Endothelial cell (in vitro differentiated cells): ENCODE measurements around the gene ZNF566. TPM values are rescaled to one million over a fixed set of nuclear protein-coding genes. Genes with fewer than 3 reads are reported as not detected.

Source experiments
- DNase-seq: peaks from one replicate; pipeline ENCODE4 v3.0.0; 2021; ENCODE audit warnings: low spot score
- H3K27ac Mint-ChIP-seq: one replicate; pipeline ENCODE4 v1.8.0; 2021; ENCODE audit warnings: mixed read lengths, inconsistent platforms; ENCODE audit not compliant: unreplicated experiment
- H3K27me3 Mint-ChIP-seq: one replicate; pipeline ENCODE4 v1.8.0; 2021; ENCODE audit warnings: mild to moderate bottlenecking, moderate library complexity, mixed read lengths, inconsistent platforms; ENCODE audit not compliant: unreplicated experiment
- H3K36me3 Mint-ChIP-seq: one replicate; pipeline ENCODE4 v1.8.0; 2021; ENCODE audit warnings: mild to moderate bottlenecking, low read depth, mixed read lengths, inconsistent platforms; ENCODE audit not compliant: unreplicated experiment
- H3K4me1 Mint-ChIP-seq: one replicate; pipeline ENCODE4 v1.8.0; 2021; ENCODE audit warnings: mild to moderate bottlenecking, mixed read lengths, inconsistent platforms; ENCODE audit not compliant: unreplicated experiment
- H3K4me3 Mint-ChIP-seq: one replicate; pipeline ENCODE4 v1.8.0; 2021; ENCODE audit warnings: mild to moderate bottlenecking, mixed read lengths, inconsistent platforms; ENCODE audit not compliant: unreplicated experiment
- H3K9me3 Mint-ChIP-seq: one replicate; pipeline ENCODE4 v1.8.0; 2021; ENCODE audit warnings: mixed read lengths, inconsistent platforms; ENCODE audit not compliant: unreplicated experiment
- total RNA-seq: library from RNA; stranded (reverse); fragmentation: NEBNext Ultra II Directional; extraction: Animal tissue kit (Norgen Biotek cat#: 25700); gene quantifications from one replicate; pipeline ENCODE4 v1.2.1, GENCODE V29; 2021; ENCODE audit not compliant: unreplicated experiment
- TF ChIP-seq, protein P1 (sequence below): fragments of 200-600 bp; sonication (generic); IDR thresholded peaks from one replicate; pipeline ENCODE4 v1.5.0; 2021; ENCODE audit warnings: antibody characterized with exemption; ENCODE audit not compliant: unreplicated experiment

ZNF566 gene
- total RNA-seq, 1 donor from 2014 or later, result 10.4 TPM

DNA sequence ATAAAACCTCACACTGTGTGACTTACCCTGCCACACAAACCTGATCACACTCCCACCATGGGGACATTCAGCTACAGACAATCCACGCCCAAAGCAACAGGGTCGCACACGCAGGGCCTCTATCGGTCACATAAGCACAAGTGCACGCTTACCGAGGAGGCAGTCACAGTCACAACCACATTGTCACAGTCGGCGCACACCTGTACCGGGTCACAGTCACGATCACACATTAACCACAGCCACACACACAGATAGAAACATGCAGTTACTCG is 579 bp downstream of the ZNF566 start:
- peaks cover 35% of the 10 kb centered on the region for H3K36me3 Mint-ChIP-seq
- H3K9me3 Mint-ChIP-seq, result peaks cover 24% of the 10 kb centered on the region
- DNase-seq, result no peak
- H3K27me3 Mint-ChIP-seq, result peaks cover 12% of the 10 kb centered on the region
- H3K4me3 Mint-ChIP-seq, result peak overlapping the region; percentile 99
- peak overlapping the region; percentile 100 for H3K27ac Mint-ChIP-seq
- TF ChIP-seq, protein P1, sequence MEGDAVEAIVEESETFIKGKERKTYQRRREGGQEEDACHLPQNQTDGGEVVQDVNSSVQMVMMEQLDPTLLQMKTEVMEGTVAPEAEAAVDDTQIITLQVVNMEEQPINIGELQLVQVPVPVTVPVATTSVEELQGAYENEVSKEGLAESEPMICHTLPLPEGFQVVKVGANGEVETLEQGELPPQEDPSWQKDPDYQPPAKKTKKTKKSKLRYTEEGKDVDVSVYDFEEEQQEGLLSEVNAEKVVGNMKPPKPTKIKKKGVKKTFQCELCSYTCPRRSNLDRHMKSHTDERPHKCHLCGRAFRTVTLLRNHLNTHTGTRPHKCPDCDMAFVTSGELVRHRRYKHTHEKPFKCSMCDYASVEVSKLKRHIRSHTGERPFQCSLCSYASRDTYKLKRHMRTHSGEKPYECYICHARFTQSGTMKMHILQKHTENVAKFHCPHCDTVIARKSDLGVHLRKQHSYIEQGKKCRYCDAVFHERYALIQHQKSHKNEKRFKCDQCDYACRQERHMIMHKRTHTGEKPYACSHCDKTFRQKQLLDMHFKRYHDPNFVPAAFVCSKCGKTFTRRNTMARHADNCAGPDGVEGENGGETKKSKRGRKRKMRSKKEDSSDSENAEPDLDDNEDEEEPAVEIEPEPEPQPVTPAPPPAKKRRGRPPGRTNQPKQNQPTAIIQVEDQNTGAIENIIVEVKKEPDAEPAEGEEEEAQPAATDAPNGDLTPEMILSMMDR, result no peak
- H3K4me1 Mint-ChIP-seq, result peaks cover 22% of the 10 kb centered on the region

DNA sequence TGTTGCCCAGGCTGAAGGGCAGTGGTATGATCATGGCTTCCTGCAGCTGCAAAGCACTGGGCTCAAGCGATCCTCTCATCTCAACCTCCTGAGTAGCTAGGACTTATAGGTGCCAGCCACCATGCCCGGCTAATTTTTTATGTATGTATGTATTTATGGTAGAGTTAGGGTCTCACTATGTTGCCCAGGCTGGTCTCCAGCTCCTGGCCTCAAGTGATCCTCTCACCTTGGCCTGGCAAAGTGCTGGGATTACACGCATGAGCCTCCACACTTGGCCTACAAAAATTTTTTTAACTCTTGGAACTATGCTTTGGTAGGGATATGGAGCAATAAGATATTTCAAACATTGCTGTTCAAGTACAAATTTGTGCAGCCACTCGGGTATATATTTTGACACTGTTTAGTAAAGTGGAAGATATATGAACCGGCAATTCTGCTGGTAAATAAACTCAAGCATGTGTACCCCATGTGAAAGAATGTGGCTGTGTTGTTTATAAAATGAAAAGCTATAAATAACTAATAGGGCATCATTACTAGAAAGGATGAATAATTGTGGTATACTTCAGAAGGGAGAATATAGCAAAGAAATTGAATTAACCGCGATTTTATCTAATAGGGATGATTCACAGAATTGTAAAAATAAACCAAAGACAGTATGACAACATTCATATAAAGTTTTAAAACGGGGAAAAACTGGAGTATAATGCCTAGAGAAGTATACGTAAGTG is 1.1 kb downstream of the ZNF566 start:
- TF ChIP-seq, protein P1, result no peak
- Mint-ChIP-seq H3K36me3 (peaks cover 35% of the 10 kb centered on the region), H3K27me3 (peaks cover 12% of the 10 kb centered on the region), H3K4me3 (peak overlapping the region; percentile 99), H3K9me3 (peaks cover 24% of the 10 kb centered on the region), H3K4me1 (peaks cover 22% of the 10 kb centered on the region), H3K27ac (no peak overlapping the region)
- no peak for DNase-seq

DNA sequence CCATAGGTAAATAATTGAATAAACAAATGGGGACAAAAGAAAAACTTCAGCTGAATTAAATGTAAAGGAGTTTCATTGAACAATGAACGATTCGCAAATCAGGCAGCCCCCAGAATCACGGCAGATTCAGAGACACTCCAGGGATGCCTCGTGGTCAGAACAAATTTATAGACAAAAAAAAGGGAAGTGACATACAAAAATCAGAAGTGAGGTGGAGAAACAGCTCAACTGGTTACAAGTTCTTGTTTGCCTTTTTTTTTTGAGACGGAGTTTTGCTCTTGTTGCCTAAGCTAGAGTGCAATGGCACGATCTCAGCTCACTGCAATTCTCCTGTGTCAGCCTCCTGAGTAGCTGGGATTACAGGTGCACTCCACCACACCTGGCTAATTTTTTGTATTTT is 5.7 kb downstream of the ZNF566 start:
- no peak overlapping the region for H3K4me3 Mint-ChIP-seq
- H3K36me3 Mint-ChIP-seq, result peaks cover 25% of the 10 kb centered on the region
- H3K4me1 Mint-ChIP-seq, result peaks cover 6% of the 10 kb centered on the region
- no peak overlapping the region for H3K27ac Mint-ChIP-seq
- H3K27me3 Mint-ChIP-seq, result peaks cover 2% of the 10 kb centered on the region
- TF ChIP-seq, protein P1, result no peak
- peaks cover 4% of the 10 kb centered on the region for H3K9me3 Mint-ChIP-seq
- no peak for DNase-seq

- no peaks in the 10 kb centered on the region for H3K9me3 Mint-ChIP-seq
- TF ChIP-seq, protein P1, result no peak
- no peak for DNase-seq
- no peaks in the 10 kb centered on the region for H3K4me1 Mint-ChIP-seq
- H3K27me3 Mint-ChIP-seq, result no peaks in the 10 kb centered on the region
- peaks cover 20% of the 10 kb centered on the region for H3K36me3 Mint-ChIP-seq
- H3K27ac Mint-ChIP-seq, result no peak overlapping the region
- no peak overlapping the region for H3K4me3 Mint-ChIP-seq
Observed at GRCh38 chr19:36482876-36483275, 6.5 kb downstream of the ZNF566 start.

GRCh38 chr19:36460046-36460445 is 29.3 kb downstream of the ZNF566 start:
- Mint-ChIP-seq H3K4me1 (no peaks in the 10 kb centered on the region), H3K27me3 (peaks cover 5% of the 10 kb centered on the region), H3K4me3 (no peak overlapping the region), H3K9me3 (no peaks in the 10 kb centered on the region), H3K36me3 (peaks cover 22% of the 10 kb centered on the region), H3K27ac (no peak overlapping the region)
- TF ChIP-seq, protein P1, result no peak
- DNase-seq, result no peak
